Pancreas (tissue), 10 donors: ENCODE measurements around the gene LUZP2. TPM values are rescaled to one million over a fixed set of nuclear protein-coding genes. Genes with fewer than 3 reads are reported as not detected.

Source experiments
- ATAC-seq, 4 donors: fragments of 200-7000 bp; cut with Tn5 transposase; one replicate each; pipeline versions ENCODE4 v1.8.0 to v1.9.1; 2020; ENCODE audit warnings: mild to moderate bottlenecking in 4 of 4, moderate library complexity in 4 of 4
- DNase-seq, 6 donors: peaks; one replicate each; pipeline ENCODE4 v3.0.0-alpha.2; 2020
- FAIRE-seq: peaks from 2 replicates; lab custom pipeline; 2012; peaks lifted over from hg19 to GRCh38; lab: Jason Lieb, UNC
- H3K27ac ChIP-seq, 4 donors: fragments of 200-600 bp; sonication (generic); 1 replicate in 3 of 4; 2 replicates in 1 of 4; pipeline versions ENCODE4 v1.5.0 to v1.8.0; 2020
- H3K27me3 ChIP-seq, 4 donors: fragments of 200-600 bp; one replicate each; pipeline ENCODE4 v1.8.0; 2021
- H3K36me3 ChIP-seq, 3 donors: fragments of 200-600 bp; sonication (generic) in 1 of 3; one replicate each; pipeline versions ENCODE4 v1.5.0 to v1.8.0; 2020 to 2021
- H3K4me1 ChIP-seq, 3 donors: fragments of 200-600 bp; one replicate each; pipeline ENCODE4 v1.8.0; 2021
- H3K4me3 ChIP-seq, 4 donors: fragments of 200-600 bp; sonication (generic) in 2 of 4; one replicate each; pipeline versions ENCODE4 v1.5.0 to v1.8.0; 2020 to 2021
- H3K9me3 ChIP-seq, 4 donors: fragments of 200-600 bp; one replicate each; pipeline ENCODE4 v1.8.0; 2021
- WGBS, 2 donors: extraction: QIAGEN DNeasy Blood & Tissue Kit; methylation state at CpG; one replicate each; pipeline ENCODE4 v1.1.7; 2013; 5-methylcytosine and 5-hydroxymethylcytosine counted together
- intact Hi-C, 3 donors: fragments of 100-400 bp; cut with DNase I; formaldehyde crosslinking; loops; one replicate each; pipeline versions ENCODE4 v1.11.1 to v1.14.2; 2022
- polyA plus RNA-seq, 2 donors: library from polyadenylated mRNA; stranded (reverse); fragments of 200-250 nt; gene quantifications; one replicate each; pipeline ENCODE4 v1.2.3, GENCODE V29; 2013
- total RNA-seq, 6 donors: library from RNA; stranded (reverse); fragmentation: NEBNext Ultra II Directional in 4 of 6; extraction: Animal tissue kit (Norgen Biotek cat#: 25700) in 4 of 6; gene quantifications; one replicate each; pipeline versions ENCODE4 v1.2.1 to v1.2.4, GENCODE V29; 2021 to 2023
- TF ChIP-seq, protein P1 (sequence below), 4 donors: fragments of 200-600 bp; sonication (generic) in 3 of 4; IDR thresholded peaks; one replicate each; pipeline versions ENCODE4 v1.5.0 to v1.8.0; 2021; ENCODE audit warnings: antibody characterized with exemption in 4 of 4
- donor health status: healthy with polysubstance abuse.
- donor health status: DM: no; HTN: no; CAD: no; lungs with moderate emphysema.
- donor health status: DM: no; HTN: no; CAD: no.
- donor health status: control.
- donor health status: control.
- donor health status: Bipolar disorder and iron deficiency.
- donor health status: DM: yes; HTN: yes; CAD: no.
- donor health status: DM: no; HTN: no; CAD: no.
- donor health status: DM: no; HTN: no; CAD: no.
- donor health status: DM: yes; HTN: yes; CAD: no.

Gene LUZP2
- total and polyA plus RNA-seq, 8 donors, result 0.04 to 0.19 (median 0.07) TPM; not detected in 3

DNA sequence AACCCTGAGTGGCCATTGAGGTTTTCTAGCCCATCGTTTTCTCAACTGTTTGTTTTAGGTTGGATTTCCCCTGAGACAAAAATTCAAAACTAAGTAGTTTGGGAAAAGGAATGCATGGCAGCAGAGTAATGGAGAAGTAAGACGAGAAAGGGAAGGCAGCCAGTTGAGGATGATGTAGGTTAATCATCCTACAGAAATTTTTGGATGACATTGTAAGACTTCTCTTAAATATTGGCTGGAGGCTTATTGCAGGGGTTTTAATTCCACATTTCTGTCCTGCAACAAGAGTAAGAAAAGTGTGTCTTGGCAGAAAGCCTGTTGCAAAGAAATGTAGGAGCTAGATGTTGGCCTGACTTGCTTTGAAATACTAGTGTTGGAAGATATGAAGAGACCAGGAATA is 308.8 kb downstream of the LUZP2 start:
- Histone ChIP-seq H3K9me3 (no peaks in the 10 kb centered on the region), H3K4me1 (peaks cover 0 to 3% (median 0%) of the 10 kb centered on the region in 3 donors), H3K27me3 (no peaks in the 10 kb centered on the region), H3K27ac (no peak overlapping the region), H3K36me3 (no peaks in the 10 kb centered on the region), H3K4me3 (no peak overlapping the region)
- FAIRE-seq (no peak), DNase-seq (no peak), ATAC-seq (no peak)
- TF ChIP-seq, protein P1, sequence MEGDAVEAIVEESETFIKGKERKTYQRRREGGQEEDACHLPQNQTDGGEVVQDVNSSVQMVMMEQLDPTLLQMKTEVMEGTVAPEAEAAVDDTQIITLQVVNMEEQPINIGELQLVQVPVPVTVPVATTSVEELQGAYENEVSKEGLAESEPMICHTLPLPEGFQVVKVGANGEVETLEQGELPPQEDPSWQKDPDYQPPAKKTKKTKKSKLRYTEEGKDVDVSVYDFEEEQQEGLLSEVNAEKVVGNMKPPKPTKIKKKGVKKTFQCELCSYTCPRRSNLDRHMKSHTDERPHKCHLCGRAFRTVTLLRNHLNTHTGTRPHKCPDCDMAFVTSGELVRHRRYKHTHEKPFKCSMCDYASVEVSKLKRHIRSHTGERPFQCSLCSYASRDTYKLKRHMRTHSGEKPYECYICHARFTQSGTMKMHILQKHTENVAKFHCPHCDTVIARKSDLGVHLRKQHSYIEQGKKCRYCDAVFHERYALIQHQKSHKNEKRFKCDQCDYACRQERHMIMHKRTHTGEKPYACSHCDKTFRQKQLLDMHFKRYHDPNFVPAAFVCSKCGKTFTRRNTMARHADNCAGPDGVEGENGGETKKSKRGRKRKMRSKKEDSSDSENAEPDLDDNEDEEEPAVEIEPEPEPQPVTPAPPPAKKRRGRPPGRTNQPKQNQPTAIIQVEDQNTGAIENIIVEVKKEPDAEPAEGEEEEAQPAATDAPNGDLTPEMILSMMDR (IDR thresholded peaks at IDR 0.05), result no peak
- intact Hi-C loops, result no loop called here
- WGBS, 2 donors, result 64 to 76% methylated on average over 2 of the region's 2 CpGs

GRCh38 chr11:24808173-24808572 is 311.3 kb downstream of the LUZP2 start:
- TF ChIP-seq, protein P1 (IDR thresholded peaks at IDR 0.05), result no peak
- no peaks in the 10 kb centered on the region for H3K27me3 ChIP-seq
- H3K36me3 ChIP-seq, result no peaks in the 10 kb centered on the region
- H3K4me1 ChIP-seq, result peaks cover 0 to 3% (median 0%) of the 10 kb centered on the region in 3 donors
- DNase-seq, result no peak
- no peak for ATAC-seq
- FAIRE-seq, result no peak
- 57 to 58% methylated on average over 2 of the region's 2 CpGs for WGBS, 2 donors
- H3K9me3 ChIP-seq, result no peaks in the 10 kb centered on the region
- intact Hi-C loops, result no loop called here
- H3K4me3 ChIP-seq, result no peak overlapping the region
- H3K27ac ChIP-seq, result no peak overlapping the region

DNA sequence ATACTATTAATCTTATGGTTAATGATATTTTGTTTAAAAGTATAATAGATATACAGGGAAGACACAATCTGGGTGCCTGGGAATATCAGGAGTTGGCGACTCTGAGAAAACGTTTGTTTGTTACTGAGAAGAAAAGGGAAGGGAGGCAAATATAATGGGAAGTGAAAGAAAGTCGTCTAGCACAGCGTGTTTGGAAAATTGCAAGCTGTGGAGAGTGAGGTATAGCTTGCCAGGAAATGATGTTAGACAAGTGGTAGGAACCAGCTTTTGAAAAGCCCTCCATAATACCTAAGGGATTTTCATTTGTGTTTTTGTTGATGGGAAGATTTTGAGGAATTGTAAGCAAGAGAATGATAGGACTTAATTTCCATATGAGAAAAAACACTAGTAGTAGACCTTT is 322.2 kb downstream of the LUZP2 start:
- 25 to 28% methylated on average over 4 of the region's 4 CpGs for WGBS, 2 donors
- Histone ChIP-seq H3K27ac (no peak overlapping the region), H3K36me3 (no peaks in the 10 kb centered on the region), H3K27me3 (no peaks in the 10 kb centered on the region), H3K4me3 (no peak overlapping the region), H3K9me3 (no peaks in the 10 kb centered on the region), H3K4me1 (no peaks in the 10 kb centered on the region)
- DNase-seq, result no peak
- no peak for ATAC-seq
- FAIRE-seq, result no peak
- intact Hi-C loops, result no loop called here
- TF ChIP-seq, protein P1 (IDR thresholded peaks at IDR 0.05), result no peak

- no peak for FAIRE-seq
These were observed 323.1 kb downstream of the LUZP2 start for GRCh38 chr11:24819863-24820434.

DNA sequence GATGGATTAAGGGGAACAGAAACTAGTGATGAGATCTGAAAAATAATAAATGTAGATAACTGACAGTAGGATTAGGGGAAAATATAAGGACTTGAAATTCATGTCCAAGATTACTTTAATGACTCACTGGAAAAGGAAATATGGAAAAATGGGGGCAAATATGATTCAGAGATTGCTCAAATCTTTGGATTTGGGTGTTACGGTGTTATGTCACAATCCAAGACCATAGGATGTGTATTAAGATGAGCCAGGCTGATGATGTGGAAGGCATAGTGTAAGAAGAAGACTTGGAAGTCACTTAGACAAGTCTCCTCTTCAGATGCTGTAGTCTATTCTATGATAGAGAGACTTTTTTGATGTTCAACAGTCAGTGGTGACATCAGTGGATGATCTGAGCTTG is 323.7 kb downstream of the LUZP2 start:
- Histone ChIP-seq H3K9me3 (no peaks in the 10 kb centered on the region), H3K36me3 (no peaks in the 10 kb centered on the region), H3K4me3 (no peak overlapping the region), H3K27me3 (no peaks in the 10 kb centered on the region), H3K27ac (no peak overlapping the region), H3K4me1 (no peaks in the 10 kb centered on the region)
- ATAC-seq (no peak), DNase-seq (no peak), FAIRE-seq (no peak)
- TF ChIP-seq, protein P1 (IDR thresholded peaks at IDR 0.05), result no peak
- intact Hi-C loops, result no loop called here
- WGBS, 2 donors, result 86 to 92% methylated on average over 1 of the region's 1 CpG

More at GRCh38 chr11:24819863-24820434, 323.1 kb downstream of the LUZP2 start:
- DNase-seq (no peak), ATAC-seq (no peak)
- no peaks in the 10 kb centered on the region for H3K4me1 ChIP-seq
- H3K36me3 ChIP-seq, result no peaks in the 10 kb centered on the region
- no peak overlapping the region for H3K4me3 ChIP-seq
- H3K27me3 ChIP-seq, result no peaks in the 10 kb centered on the region
- H3K27ac ChIP-seq, result no peak overlapping the region
- intact Hi-C loops, result no loop called here
- 46 to 51% methylated on average over 4 of the region's 4 CpGs for WGBS, 2 donors
- H3K9me3 ChIP-seq, result no peaks in the 10 kb centered on the region
- TF ChIP-seq, protein P1 (IDR thresholded peaks at IDR 0.05), result no peak
